ENCODE data around the gene TBC1D5.

- no peak for TF ChIP-seq CTCF (IDR thresholded peaks at IDR 0.05)
- no peak for TF ChIP-seq EP300 (IDR thresholded peaks at IDR 0.05)
- no peak for TF ChIP-seq POLR2A (IDR thresholded peaks at IDR 0.05)
Measured at GRCh38 chr3:17404548-17404947, 337.9 kb downstream of the TBC1D5 start.

Data from sigmoid colon (tissue), 4 donors.